GM12864 (cell line): ENCODE data around the gene FRMD8.

Experiments used
- DNase-seq: peaks from one replicate; pipeline ENCODE4 v3.0.0-alpha.2; 2011; ENCODE audit warnings: low read depth
- H3K4me3 ChIP-seq: 2 replicates; pipeline ENCODE4 v1.5.1; 2011; ENCODE audit warnings: mild to moderate bottlenecking, low read depth, low read length, control low read depth
- TF ChIP-seq, protein P1 (sequence below): IDR thresholded peaks from 2 replicates; pipeline ENCODE4 v1.5.1; 2011; ENCODE audit warnings: low read depth, mild to moderate bottlenecking, moderate library complexity, low read length, control low read depth, inconsistent platforms; ENCODE audit errors: missing control alignments

FRMD8 gene

DNA sequence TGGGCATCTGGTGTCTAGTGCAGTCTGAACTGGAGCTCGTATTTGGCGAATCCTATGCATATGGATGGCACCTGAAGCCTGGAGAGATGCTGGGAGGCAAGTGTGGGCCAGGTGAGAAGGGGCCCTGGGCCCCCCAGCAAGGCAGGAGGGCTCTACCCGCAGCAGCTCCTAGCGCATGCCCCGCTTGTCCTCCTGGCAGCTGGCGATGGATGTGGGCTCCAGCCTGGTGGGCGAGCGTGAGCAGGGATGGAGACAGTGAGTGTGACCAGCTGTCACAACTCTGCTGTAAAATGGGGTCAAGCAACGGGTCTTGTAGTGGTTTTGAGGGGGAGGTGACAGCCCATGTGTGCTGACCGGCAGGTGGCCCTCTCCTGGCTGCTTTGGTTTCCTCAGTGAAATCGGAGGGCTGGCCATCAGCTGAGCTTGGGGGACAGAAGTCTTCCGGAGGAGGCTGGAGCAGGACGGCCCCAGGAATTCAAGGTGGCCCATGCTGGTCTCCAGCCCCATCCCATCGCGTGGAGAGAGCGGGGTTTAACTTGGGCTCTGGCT lies 12.0 kb downstream of the FRMD8 start:
- no peak overlapping the region for H3K4me3 ChIP-seq
- no peak for DNase-seq
- TF ChIP-seq, protein P1, sequence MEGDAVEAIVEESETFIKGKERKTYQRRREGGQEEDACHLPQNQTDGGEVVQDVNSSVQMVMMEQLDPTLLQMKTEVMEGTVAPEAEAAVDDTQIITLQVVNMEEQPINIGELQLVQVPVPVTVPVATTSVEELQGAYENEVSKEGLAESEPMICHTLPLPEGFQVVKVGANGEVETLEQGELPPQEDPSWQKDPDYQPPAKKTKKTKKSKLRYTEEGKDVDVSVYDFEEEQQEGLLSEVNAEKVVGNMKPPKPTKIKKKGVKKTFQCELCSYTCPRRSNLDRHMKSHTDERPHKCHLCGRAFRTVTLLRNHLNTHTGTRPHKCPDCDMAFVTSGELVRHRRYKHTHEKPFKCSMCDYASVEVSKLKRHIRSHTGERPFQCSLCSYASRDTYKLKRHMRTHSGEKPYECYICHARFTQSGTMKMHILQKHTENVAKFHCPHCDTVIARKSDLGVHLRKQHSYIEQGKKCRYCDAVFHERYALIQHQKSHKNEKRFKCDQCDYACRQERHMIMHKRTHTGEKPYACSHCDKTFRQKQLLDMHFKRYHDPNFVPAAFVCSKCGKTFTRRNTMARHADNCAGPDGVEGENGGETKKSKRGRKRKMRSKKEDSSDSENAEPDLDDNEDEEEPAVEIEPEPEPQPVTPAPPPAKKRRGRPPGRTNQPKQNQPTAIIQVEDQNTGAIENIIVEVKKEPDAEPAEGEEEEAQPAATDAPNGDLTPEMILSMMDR, result no peak

DNA sequence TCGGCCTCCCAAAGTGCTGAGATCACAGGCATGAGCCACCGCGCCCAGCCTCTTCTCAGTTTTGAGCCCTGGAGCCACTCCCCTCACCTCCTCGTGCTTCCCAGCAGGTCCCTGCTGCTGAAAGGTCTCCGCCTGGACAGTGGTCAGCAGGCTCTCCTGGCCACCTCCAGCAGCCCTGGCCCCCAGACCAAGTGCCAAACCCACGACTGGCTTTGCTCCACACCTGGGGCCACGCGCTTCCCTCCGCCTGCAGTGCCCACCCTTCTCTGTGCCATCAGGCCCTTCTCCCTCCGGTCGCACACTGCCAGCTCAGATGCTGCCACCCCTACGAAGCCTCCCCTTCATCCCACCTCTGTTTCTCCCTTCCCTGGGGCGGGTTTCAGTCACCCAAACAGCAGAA lies 12.8 kb downstream of the FRMD8 start:
- no peak for DNase-seq
- TF ChIP-seq, protein P1, result no peak
- no peak overlapping the region for H3K4me3 ChIP-seq

DNA sequence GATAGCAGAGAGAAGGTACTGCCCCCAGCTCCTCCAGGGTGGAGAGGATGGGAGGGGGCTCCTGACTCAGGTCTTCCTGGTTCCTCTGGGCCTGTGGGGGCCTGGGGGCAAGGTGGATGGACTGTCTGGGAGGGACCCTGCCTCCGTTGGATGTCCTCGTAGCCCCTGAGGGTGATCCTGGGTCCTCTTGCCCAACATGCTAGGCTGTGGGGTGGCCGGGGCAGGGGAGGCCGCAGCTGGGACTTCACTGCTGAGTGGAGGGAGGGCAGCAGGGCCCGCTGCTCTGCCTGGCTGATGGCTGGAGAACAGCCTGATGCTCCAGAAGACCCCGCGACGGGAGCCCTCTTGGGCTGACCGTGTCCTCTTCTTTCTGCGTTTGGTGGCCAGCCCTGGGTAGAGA lies 13.4 kb downstream of the FRMD8 start:
- no peak overlapping the region for H3K4me3 ChIP-seq
- DNase-seq, result no peak
- TF ChIP-seq, protein P1, result no peak

DNA sequence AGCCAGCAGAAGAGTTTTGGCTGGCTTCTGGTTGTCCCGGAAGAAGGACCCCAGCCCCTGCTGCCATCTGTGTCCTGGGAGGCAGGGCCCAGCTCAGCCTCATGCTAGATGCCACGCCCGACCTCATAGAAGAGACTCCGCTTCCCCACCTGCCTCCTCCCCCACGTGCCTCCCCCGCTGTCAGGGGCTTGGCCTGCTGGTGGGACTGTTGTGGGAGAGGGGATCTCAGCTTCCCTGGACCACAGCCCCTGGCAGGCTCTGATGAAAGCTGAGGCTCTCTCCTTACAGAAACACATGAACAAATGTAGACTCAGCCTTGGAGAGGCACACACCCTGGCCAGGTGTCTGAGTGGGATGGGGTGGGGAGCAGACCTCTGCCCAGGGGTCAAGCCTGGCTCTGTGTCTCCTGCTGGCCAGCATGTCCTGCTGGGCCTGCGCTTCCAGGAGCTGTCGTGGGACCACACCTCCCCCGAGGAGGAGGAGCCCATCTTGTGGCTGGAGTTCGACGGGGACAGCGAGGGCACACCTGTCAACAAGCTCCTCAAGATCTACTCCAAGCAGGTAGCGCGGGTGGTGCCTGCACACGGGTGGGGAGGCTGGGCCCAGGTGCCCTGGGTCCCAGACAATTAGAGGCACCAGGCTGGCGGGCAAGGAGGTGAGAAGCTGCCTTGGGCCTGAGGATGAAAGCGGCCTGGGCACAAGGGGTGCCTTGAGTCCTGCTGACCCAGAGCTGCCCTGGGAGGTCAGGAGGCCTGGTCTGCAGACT lies 14.1 kb downstream of the FRMD8 start:
- no peak for DNase-seq
- no peak overlapping the region for H3K4me3 ChIP-seq
- TF ChIP-seq, protein P1, result no peak

DNA sequence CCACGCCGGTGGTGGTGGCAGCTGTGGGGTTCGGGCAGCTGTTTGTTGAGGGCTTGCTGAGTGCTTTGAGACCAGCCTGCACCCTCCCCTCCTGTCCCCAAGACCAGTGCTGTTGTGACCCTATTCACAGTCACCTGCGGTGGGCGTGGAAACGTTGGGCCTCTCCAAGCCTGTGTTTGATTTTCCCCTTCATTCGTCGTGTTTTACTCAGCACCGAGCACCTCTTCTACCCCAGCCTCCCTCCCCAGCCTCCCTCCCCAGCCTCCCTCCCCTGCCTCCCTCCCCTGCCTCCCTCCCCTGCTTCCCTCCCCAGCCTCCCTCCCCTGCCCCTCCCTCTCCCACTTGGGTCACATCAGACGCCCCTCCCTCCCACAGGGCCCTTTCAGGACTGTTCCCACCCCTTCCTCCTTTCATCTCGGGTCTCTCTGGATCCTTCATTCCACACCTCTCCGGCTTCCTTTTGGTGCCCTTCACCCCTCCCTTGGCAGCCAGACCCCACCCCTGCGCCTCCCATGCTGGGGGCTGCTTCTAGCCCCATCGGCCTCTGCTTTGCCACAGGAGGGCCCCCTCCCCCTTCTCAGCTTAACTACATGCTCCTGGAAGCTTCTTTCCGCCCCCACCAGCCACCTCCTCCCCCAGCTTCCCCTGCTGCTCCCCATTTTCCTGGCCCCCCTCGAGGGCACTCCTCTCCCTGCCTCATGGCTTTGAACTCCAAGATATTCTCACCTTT lies 14.8 kb downstream of the FRMD8 start:
- DNase-seq, result no peak
- no peak overlapping the region for H3K4me3 ChIP-seq
- TF ChIP-seq, protein P1, result no peak

DNA sequence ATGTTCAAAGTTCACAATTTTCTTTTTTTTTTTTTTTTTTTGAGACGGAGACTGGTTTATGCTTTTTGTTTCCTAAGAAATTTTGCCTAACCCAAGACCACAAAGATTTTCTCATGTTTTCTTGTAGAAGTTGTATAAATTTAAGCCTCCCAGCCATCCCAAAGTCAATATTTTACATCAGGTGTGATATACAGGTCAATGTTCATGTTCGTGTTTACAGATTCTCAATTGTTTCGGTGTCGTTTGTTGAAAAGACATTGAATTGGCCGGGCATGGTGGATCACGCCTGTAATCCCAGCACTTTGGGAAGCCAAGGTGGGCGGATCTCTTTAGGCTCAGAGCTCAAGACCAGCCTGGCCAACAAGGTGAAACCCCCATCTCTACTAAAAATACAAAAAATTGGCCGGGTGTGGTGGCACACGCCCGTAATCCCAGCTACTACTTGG lies 15.4 kb downstream of the FRMD8 start:
- DNase-seq, result no peak
- TF ChIP-seq, protein P1, result no peak
- no peak overlapping the region for H3K4me3 ChIP-seq
